Stimulated activated CD4-positive, alpha-beta T cell treated with anti-CD3 and anti-CD28 coated beads, Interleukin-15, amount 100 ng/mL, for 48 hours (primary cell): Measurements from ENCODE around the gene GNG5.
"Not testable (repeated sequence)": the region's sequence is repeated elsewhere in the genome, so short reads cannot be mapped to it uniquely, and the experiment has no call there.

Source experiments
- DNase-seq, 2 donors: peaks; one replicate each; pipeline ENCODE4 v3.0.0-alpha.2; 2020; ENCODE audit warnings: low read depth in 2 of 2

Gene GNG5

GRCh38 chr1:84489766-84490165 lies 16.6 kb downstream of the GNG5 start:
- DNase-seq: no peak

- DNase-seq: no peak
Observed at GRCh38 chr1:84488107-84488506, 18.3 kb downstream of the GNG5 start.

- DNase-seq: no peak
Observed at GRCh38 chr1:84481317-84481716, 25.1 kb downstream of the GNG5 start.

- no peak for DNase-seq
Observed at GRCh38 chr1:84480650-84481049, 25.7 kb downstream of the GNG5 start.

- DNase-seq: no peak
Observed at GRCh38 chr1:84479998-84480397, 26.4 kb downstream of the GNG5 start.

- peak; percentile 55 to 56 for DNase-seq
Observed at GRCh38 chr1:84478876-84479868, 27.2 kb downstream of the GNG5 start, which contains the start of gene RPF1. Gene RPF1 (plus strand): TSS chr1:84479266. CDS start chr1:84479282, 16 bp downstream.

- no peak for DNase-seq
Observed at GRCh38 chr1:84476225-84476624, 30.2 kb downstream of the GNG5 start.

GRCh38 chr1:84467298-84467697 lies 39.1 kb downstream of the GNG5 start:
- DNase-seq: no peak

- no peak for DNase-seq
Observed at GRCh38 chr1:84462118-84462517, 44.3 kb downstream of the GNG5 start.

GRCh38 chr1:84452436-84452835 lies 53.9 kb downstream of the GNG5 start:
- DNase-seq: no peak

GRCh38 chr1:84450910-84451309 lies 55.5 kb downstream of the GNG5 start:
- no peak for DNase-seq

- not testable (repeated sequence) for DNase-seq
Observed at GRCh38 chr1:84448704-84449103, 57.7 kb downstream of the GNG5 start.
